ENCODE data around the gene CAMKK2.

CAMKK2 gene

DNA sequence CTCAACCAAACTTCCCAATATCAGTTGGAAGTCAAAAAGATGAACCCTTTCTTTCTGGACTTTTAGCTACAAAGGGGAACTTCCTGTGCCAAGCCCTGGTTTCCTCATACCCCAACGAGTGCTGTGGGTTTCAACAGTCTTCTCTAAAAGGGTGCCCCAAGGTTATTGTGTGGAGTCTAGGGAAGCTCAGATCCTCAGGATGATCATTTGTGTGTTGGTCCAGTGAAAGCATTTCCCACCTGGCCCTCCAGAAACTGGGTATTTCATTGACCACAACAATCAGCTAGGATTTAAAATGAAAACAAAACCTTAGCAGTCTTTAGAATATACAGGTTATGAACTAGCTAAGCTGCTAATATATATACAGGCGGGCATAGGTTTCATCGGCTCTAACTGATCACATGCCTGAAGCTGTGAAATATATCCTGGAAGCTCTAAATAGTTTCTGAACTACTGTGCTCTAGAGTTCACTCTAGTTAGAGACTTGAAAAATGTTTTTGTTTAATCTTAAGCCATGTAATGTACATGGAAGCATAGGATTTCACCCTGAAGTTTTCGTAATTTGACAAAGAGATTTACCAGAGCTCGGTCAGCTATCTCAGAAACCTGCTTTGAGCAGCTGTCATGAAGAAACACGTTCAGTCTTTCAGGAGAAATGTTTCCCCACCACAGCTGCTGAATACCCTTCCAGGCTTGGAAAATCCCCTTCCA, 57.0 kb downstream of the CAMKK2 start:
- no peak for TF ChIP-seq CTCF (IDR thresholded peaks at IDR 0.05; ENCODE audit: insufficient read depth, low read depth, low read length, missing control alignments)
- no peak overlapping the region for H3K4me3 ChIP-seq (ENCODE audit: low read length)
- no peak for DNase-seq (ENCODE audit: low read depth)

DNA sequence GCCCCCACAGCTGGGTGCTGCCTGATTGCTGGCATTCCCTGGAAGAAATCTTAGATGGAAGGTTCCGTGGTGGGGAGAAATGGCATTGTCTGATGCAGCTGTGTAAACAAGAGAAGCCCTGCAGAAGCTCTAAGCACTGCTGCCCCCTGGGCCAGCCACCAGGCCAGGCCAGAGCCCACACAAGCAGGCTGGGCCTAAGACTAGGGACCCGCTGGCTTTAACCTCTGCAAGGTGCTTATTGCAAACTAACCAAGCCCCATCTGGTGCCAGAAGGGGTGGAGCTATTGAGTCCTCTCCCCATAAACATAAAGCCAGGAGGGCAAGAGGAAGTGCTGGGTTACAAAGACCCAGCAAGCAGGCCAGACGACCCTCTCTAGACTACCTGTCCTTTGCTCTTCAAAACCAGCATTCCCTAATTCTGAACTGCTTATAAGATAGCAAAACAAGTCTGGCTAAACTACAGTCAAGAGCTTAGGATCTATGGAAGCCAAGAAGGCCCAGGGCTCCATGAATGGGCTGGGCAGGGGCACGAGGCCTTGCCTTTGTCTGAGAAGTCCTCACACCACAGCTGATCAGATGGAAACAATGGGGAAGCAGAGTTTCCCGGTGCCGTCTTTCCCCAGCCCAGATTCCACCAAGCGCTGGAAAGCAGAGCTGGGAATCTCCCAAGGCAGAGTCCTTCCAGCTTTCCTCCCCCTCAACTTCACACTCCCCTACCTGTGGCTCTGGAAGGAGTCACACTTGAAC, 57.7 kb downstream of the CAMKK2 start:
- no peak for DNase-seq (ENCODE audit: low read depth)
- no peak overlapping the region for H3K4me3 ChIP-seq (ENCODE audit: low read length)
- no peak for TF ChIP-seq CTCF (IDR thresholded peaks at IDR 0.05; ENCODE audit: insufficient read depth, low read depth, low read length, missing control alignments)

DNA sequence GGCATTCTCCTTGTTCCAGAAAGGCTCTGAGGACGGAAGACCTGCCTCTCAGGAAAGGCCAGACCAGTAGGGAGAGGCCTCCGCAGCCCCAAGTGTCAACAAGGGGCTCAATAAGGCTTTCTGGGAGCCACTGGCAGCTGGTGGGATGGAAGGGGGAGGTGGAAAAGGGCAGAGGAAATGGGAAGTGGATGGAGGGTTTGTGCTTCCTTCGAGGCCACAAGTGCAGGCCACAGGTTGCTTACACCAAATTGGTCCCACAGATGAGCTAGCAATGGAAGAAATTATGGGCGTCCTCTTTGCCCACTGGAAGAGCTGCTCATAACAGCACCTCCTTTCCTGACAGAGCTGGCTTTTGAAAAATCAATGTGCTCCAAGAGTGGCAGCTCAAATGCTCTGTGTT, 58.4 kb downstream of the CAMKK2 start:
- H3K4me3 ChIP-seq (ENCODE audit: low read length), result no peak overlapping the region
- TF ChIP-seq CTCF (IDR thresholded peaks at IDR 0.05; ENCODE audit: insufficient read depth, low read depth, low read length, missing control alignments), result no peak
- DNase-seq (ENCODE audit: low read depth), result no peak

DNA sequence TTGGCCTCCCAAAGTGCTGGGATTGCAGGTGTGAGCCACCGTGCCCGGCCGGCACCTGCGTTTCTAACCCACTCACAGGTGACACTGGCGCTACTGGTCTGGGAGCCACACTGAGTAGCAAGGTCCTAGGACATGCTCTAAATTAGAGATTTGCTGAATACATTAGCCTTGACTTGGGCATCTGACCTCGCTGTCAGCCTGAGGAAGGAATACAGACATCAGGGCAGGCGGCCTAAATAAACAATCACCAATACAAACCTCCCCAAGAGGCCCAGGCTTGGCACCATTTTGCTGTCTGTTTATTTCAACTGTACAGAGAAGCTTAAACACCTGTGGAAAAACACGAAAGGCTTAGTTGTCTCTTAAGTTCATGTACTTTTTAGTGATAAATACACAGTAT, 59.1 kb downstream of the CAMKK2 start:
- no peak overlapping the region for H3K4me3 ChIP-seq (ENCODE audit: low read length)
- no peak for TF ChIP-seq CTCF (IDR thresholded peaks at IDR 0.05; ENCODE audit: insufficient read depth, low read depth, low read length, missing control alignments)
- no peak for DNase-seq (ENCODE audit: low read depth)

DNA sequence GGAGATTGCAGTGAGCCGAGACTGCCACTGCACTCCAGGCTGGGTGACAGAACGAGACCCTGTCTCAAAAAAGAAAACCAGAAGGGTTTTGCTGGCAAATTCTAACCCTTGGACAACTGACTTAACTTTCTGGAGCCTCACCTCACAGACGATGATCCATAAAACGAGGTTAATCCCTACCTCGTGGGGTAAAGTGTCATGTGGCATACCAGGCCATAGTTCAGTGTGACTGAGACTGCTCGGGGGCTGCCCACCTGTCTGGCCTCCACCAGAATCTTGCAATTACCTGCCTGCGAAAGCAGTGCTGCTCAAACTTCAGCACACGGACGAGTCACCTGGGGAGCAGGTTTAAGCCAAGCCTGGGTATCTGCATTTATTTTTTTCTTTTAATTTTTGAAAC, 59.7 kb downstream of the CAMKK2 start:
- TF ChIP-seq CTCF (IDR thresholded peaks at IDR 0.05; ENCODE audit: insufficient read depth, low read depth, low read length, missing control alignments), result no peak
- DNase-seq (ENCODE audit: low read depth), result no peak

GRCh38 chr12:121233628-121234020, 62.9 kb downstream of the CAMKK2 start:
- H3K4me3 ChIP-seq (ENCODE audit: low read length), result no peak overlapping the region
- no peak for TF ChIP-seq CTCF (IDR thresholded peaks at IDR 0.05; ENCODE audit: insufficient read depth, low read depth, low read length, missing control alignments)
- DNase-seq (ENCODE audit: low read depth), result no peak

More for the DNA sequence above, 59.7 kb downstream of the CAMKK2 start:
- H3K4me3 ChIP-seq (ENCODE audit: low read length), result no peak overlapping the region
